Measurements from ENCODE around the gene TRIM40.
"Not testable (repeated sequence)": the region's sequence is repeated elsewhere in the genome, so short reads cannot be mapped to it uniquely, and the experiment has no call there.

TRIM40 gene

DNA sequence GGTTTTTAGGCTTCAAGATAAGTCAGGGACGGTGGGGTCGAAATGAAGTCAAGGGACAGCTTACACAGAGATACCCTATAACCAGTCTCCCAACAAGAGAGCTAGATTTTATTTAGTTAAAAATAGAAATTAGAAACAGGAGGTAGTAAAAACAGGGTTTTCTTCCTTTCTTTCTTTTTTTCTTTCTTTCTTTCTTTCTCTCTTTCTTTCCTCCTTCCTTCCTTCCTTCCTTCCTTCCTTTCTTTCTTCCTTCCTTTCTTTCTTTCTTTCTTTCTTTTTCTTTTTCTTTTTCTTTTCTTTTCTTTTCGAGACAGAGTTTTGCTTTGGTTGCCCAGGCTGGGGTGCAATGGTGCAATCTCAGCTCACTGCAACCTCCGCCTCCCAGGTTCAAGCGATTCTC lies 17.2 kb upstream of the TRIM40 start:
- H3K9me3 ChIP-seq (ENCODE audit: low read length); H3K27me3 ChIP-seq (ENCODE audit: control insufficient read depth in 1 of 2, insufficient read depth in 2 of 2, low read length in 2 of 2); H3K4me3 ChIP-seq (ENCODE audit: low read depth in 1 of 2, low read length in 2 of 2); H3K36me3 ChIP-seq (ENCODE audit: insufficient read depth, low read length); H3K27ac ChIP-seq (ENCODE audit: low read depth, low read length); H3K9ac ChIP-seq (ENCODE audit: low read length); H3K4me1 ChIP-seq (ENCODE audit: insufficient read depth, low read length): not testable (repeated sequence)

- no peak overlapping the region for H3K9ac ChIP-seq (ENCODE audit: low read length)
- H3K27ac ChIP-seq (ENCODE audit: low read depth, low read length), result no peak overlapping the region
These were observed 14.2 kb upstream of the TRIM40 start for GRCh38 chr6:30121446-30122366.

GRCh38 chr6:30122515-30122914 lies 13.4 kb upstream of the TRIM40 start:
- H3K27ac ChIP-seq (ENCODE audit: low read depth, low read length), result no peak overlapping the region
- no peak overlapping the region for H3K4me3 ChIP-seq (ENCODE audit: low read depth in 1 of 2, low read length in 2 of 2)
- H3K4me1 ChIP-seq (ENCODE audit: insufficient read depth, low read length), result no peaks in the 10 kb centered on the region
- H3K9me3 ChIP-seq (ENCODE audit: low read length), result no peaks in the 10 kb centered on the region
- peaks cover 7 to 16% of the 10 kb centered on the region in 2 donors for H3K27me3 ChIP-seq (ENCODE audit: control insufficient read depth in 1 of 2, insufficient read depth in 2 of 2, low read length in 2 of 2)
- H3K36me3 ChIP-seq (ENCODE audit: insufficient read depth, low read length), result no peaks in the 10 kb centered on the region
- H3K9ac ChIP-seq (ENCODE audit: low read length), result no peak overlapping the region

More at GRCh38 chr6:30121446-30122366, 14.2 kb upstream of the TRIM40 start:
- H3K36me3 ChIP-seq (ENCODE audit: insufficient read depth, low read length), result no peaks in the 10 kb centered on the region
- H3K4me3 ChIP-seq (ENCODE audit: low read depth in 1 of 2, low read length in 2 of 2), result no peak overlapping the region
- H3K9me3 ChIP-seq (ENCODE audit: low read length), result no peaks in the 10 kb centered on the region
- peaks cover 0 to 12% of the 10 kb centered on the region in 2 donors for H3K27me3 ChIP-seq (ENCODE audit: control insufficient read depth in 1 of 2, insufficient read depth in 2 of 2, low read length in 2 of 2)
- no peaks in the 10 kb centered on the region for H3K4me1 ChIP-seq (ENCODE audit: insufficient read depth, low read length)

- Histone ChIP-seq H3K27ac (ENCODE audit: low read depth, low read length) (no peak overlapping the region), H3K36me3 (ENCODE audit: insufficient read depth, low read length) (no peaks in the 10 kb centered on the region), H3K9me3 (ENCODE audit: low read length) (no peaks in the 10 kb centered on the region), H3K9ac (ENCODE audit: low read length) (no peak overlapping the region), H3K4me3 (ENCODE audit: low read depth in 1 of 2, low read length in 2 of 2) (no peak overlapping the region), H3K27me3 (ENCODE audit: control insufficient read depth in 1 of 2, insufficient read depth in 2 of 2, low read length in 2 of 2) (peaks cover 40 to 49% of the 10 kb centered on the region in 2 donors), H3K4me1 (ENCODE audit: insufficient read depth, low read length) (no peaks in the 10 kb centered on the region)
These were observed 8.5 kb upstream of the TRIM40 start for GRCh38 chr6:30127238-30128093.

GRCh38 chr6:30129265-30130178 lies 6.4 kb upstream of the TRIM40 start:
- H3K27ac ChIP-seq (ENCODE audit: low read depth, low read length), result no peak overlapping the region
- H3K9me3 ChIP-seq (ENCODE audit: low read length), result no peaks in the 10 kb centered on the region
- H3K4me1 ChIP-seq (ENCODE audit: insufficient read depth, low read length), result no peaks in the 10 kb centered on the region
- H3K4me3 ChIP-seq (ENCODE audit: low read depth in 1 of 2, low read length in 2 of 2), result no peak overlapping the region
- H3K27me3 ChIP-seq (ENCODE audit: control insufficient read depth in 1 of 2, insufficient read depth in 2 of 2, low read length in 2 of 2), result peaks cover 40 to 51% of the 10 kb centered on the region in 2 donors
- H3K36me3 ChIP-seq (ENCODE audit: insufficient read depth, low read length), result no peaks in the 10 kb centered on the region
- H3K9ac ChIP-seq (ENCODE audit: low read length), result no peak overlapping the region

DNA sequence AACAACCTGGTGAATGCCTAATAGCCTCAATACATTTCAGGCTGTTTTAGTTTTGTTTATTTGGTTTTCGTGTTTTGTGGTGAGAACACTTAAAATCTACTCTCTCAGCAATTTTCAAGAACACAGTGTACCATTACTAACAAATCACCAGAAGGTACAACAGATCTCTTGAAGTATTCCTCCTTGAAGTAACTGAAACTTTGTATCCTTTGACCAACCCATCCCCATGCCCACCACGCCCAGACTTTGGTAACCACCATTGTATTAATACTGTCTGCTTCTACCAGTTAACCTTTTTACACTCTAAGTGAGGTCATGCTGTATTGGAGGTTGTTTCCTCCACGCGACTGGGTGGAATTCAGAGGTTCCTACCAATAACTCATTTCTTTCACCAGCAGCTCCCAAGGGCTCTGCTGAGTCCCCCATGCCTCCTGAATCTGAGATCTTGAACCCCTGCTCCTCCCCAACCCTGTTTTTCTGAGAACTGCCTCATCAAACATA lies 5.7 kb upstream of the TRIM40 start:
- Histone ChIP-seq H3K9ac (ENCODE audit: low read length) (no peak overlapping the region), H3K9me3 (ENCODE audit: low read length) (no peaks in the 10 kb centered on the region), H3K36me3 (ENCODE audit: insufficient read depth, low read length) (no peaks in the 10 kb centered on the region), H3K4me1 (ENCODE audit: insufficient read depth, low read length) (no peaks in the 10 kb centered on the region), H3K4me3 (ENCODE audit: low read depth in 1 of 2, low read length in 2 of 2) (no peak overlapping the region), H3K27ac (ENCODE audit: low read depth, low read length) (no peak overlapping the region), H3K27me3 (ENCODE audit: control insufficient read depth in 1 of 2, insufficient read depth in 2 of 2, low read length in 2 of 2) (peaks cover 40 to 55% of the 10 kb centered on the region in 2 donors)

DNA sequence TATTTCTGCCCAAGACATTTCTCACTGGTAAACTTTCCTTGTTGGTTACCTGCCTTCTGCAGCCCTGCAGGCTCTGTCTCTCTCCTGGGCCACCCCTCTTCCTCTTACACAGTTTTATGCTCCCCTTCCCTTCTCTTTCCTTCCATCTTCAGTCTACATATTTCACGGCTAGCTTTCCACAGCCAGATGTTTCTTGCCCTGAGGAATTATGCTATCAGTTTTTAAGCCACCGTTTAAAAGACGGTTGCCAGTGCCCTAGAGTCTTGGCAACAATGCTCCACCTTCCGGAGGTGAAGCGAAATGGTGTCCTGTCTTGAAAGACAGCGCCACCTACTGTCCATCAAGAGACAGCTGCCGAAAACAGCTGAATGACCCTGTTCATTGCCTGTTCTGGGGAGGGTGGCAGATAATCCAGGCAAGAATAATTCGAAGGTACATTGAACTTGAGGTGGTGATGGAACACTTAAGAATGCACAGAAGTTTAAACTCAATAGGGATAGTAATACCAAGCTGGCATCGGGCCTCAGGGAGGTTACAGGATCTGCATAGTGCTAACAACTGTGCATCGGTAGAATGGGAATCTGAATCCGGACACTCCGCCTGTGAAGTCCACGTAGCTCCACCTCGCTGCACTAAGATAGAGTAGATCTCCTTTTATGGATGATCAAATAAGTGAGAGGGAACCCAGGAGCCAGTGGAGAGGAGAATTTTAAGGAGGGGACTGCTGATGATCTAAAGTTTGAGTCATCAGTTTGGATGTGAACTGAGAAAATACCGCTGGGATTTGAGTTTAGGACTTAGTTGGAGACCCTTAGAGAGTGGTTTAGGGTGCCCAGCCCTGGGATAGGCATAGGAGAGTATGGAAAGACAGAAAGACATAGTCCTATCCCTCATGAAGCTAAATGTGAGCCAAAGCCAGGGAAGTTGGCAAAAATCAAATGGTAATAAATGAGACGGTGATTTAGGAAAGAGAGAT lies 4.8 kb upstream of the TRIM40 start:
- no peak overlapping the region for H3K4me3 ChIP-seq (ENCODE audit: low read depth in 1 of 2, low read length in 2 of 2)
- H3K9ac ChIP-seq (ENCODE audit: low read length), result no peak overlapping the region
- H3K36me3 ChIP-seq (ENCODE audit: insufficient read depth, low read length), result no peaks in the 10 kb centered on the region
- no peak overlapping the region for H3K27ac ChIP-seq (ENCODE audit: low read depth, low read length)
- H3K27me3 ChIP-seq (ENCODE audit: control insufficient read depth in 1 of 2, insufficient read depth in 2 of 2, low read length in 2 of 2), result peaks cover 40 to 55% of the 10 kb centered on the region in 2 donors
- H3K4me1 ChIP-seq (ENCODE audit: insufficient read depth, low read length), result no peaks in the 10 kb centered on the region
- H3K9me3 ChIP-seq (ENCODE audit: low read length), result no peaks in the 10 kb centered on the region

DNA sequence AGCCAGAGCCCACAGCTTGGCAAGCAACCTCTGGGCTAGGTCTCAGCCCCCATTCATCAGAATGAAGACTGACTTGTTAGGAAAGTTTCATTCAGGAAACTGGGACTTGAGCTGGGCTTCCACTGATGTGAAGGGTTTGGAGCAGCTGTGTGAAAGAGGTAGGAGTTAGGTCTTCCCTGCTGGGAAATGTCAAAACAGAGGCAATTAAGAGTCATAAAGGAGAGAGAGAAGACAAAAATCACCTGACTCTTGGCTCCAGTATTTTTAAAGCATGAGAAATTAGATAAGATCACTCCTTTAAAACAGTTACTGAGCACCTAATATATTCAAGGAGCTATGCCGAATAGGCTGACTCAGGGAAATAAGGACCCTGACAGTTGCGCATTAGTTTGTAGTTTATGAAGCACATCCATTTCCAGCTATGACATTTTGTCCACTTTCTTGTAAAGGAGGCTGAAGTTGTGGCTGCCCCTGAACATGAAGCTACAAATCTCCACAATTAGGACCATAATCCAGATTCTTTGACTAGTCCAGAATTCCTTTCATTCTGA lies 3.9 kb upstream of the TRIM40 start:
- Histone ChIP-seq H3K4me1 (ENCODE audit: insufficient read depth, low read length) (no peaks in the 10 kb centered on the region), H3K9ac (ENCODE audit: low read length) (no peak overlapping the region), H3K9me3 (ENCODE audit: low read length) (no peaks in the 10 kb centered on the region), H3K36me3 (ENCODE audit: insufficient read depth, low read length) (no peaks in the 10 kb centered on the region), H3K27ac (ENCODE audit: low read depth, low read length) (no peak overlapping the region), H3K27me3 (ENCODE audit: control insufficient read depth in 1 of 2, insufficient read depth in 2 of 2, low read length in 2 of 2) (peaks cover 37 to 47% of the 10 kb centered on the region in 2 donors), H3K4me3 (ENCODE audit: low read depth in 1 of 2, low read length in 2 of 2) (no peak overlapping the region)

GRCh38 chr6:30135147-30135546 lies 793 bp upstream of the TRIM40 start:
- H3K9me3 ChIP-seq (ENCODE audit: low read length), result no peaks in the 10 kb centered on the region
- H3K4me3 ChIP-seq (ENCODE audit: low read depth in 1 of 2, low read length in 2 of 2), result no peak overlapping the region
- H3K27ac ChIP-seq (ENCODE audit: low read depth, low read length), result no peak overlapping the region
- peaks cover 6 to 18% of the 10 kb centered on the region in 2 donors for H3K27me3 ChIP-seq (ENCODE audit: control insufficient read depth in 1 of 2, insufficient read depth in 2 of 2, low read length in 2 of 2)
- no peaks in the 10 kb centered on the region for H3K36me3 ChIP-seq (ENCODE audit: insufficient read depth, low read length)
- H3K9ac ChIP-seq (ENCODE audit: low read length), result no peak overlapping the region
- H3K4me1 ChIP-seq (ENCODE audit: insufficient read depth, low read length), result no peaks in the 10 kb centered on the region
